Activated CD8-positive, alpha-beta memory T cell treated with anti-CD3 and anti-CD28 coated beads for 36 hours (primary cell): ENCODE data around the gene CHAD. TPM values are rescaled to one million over a fixed set of nuclear protein-coding genes. Genes with fewer than 3 reads are reported as not detected.

Source experiments
- CTCF ChIA-PET: fragments of 350-600 bp; sonication (Branson Sonifier 250); formaldehyde crosslinking; loops from one replicate; lab custom pipeline; 2021; ENCODE audit warnings: antibody characterized with exemption; lab: Charles Lee
- POLR2A ChIA-PET: fragments of 350-600 bp; sonication (Branson Sonifier 250); formaldehyde crosslinking; loops from one replicate; lab custom pipeline; 2021; ENCODE audit warnings: antibody characterized with exemption; lab: Charles Lee
- total RNA-seq, 2 experiments: library from RNA; stranded (reverse); gene quantifications; one replicate each; pipeline ENCODE4 v1.2.3, GENCODE V29; 2021

Gene CHAD
- total RNA-seq, 2 experiments from 2014 or later, result not detected

- CTCF ChIA-PET, result no interaction called here
- POLR2A ChIA-PET, result no interaction called here
Measured at GRCh38 chr17:50499270-50499669, 30.6 kb upstream of the CHAD start.

GRCh38 chr17:50498021-50498874, 29.6 kb upstream of the CHAD start:
- POLR2A ChIA-PET, result no interaction called here

GRCh38 chr17:50495918-50496317, 27.2 kb upstream of the CHAD start:
- CTCF ChIA-PET, result no interaction called here
- POLR2A ChIA-PET, result no interaction called here

More at GRCh38 chr17:50498021-50498874, 29.6 kb upstream of the CHAD start:
- CTCF ChIA-PET, result no interaction called here

GRCh38 chr17:50495217-50495823, 26.6 kb upstream of the CHAD start:
- ChIA-PET POLR2A (no interaction called here), CTCF (no interaction called here)

GRCh38 chr17:50493744-50494143, 25.1 kb upstream of the CHAD start:
- POLR2A ChIA-PET, result interaction anchor here (0.6 kb wide), 1 partner anchor 366 kb away, joined by 3 read pairs; no protein-coding TSS in a partner anchor
- CTCF ChIA-PET, result interaction anchor here (1.4 to 1.7 kb wide), 4 partner anchors 10 to 14 kb away, joined by 3 read pairs; no protein-coding TSS in a partner anchor

- ChIA-PET POLR2A (no interaction called here), CTCF (interaction anchor here (1.6 kb wide), 1 partner anchor 12 kb away, joined by 3 read pairs; no protein-coding TSS in a partner anchor)
Measured at GRCh38 chr17:50492214-50492613, 23.5 kb upstream of the CHAD start.

GRCh38 chr17:50491505-50491904, 22.8 kb upstream of the CHAD start:
- POLR2A ChIA-PET, result no interaction called here
- CTCF ChIA-PET, result no interaction called here

GRCh38 chr17:50488880-50489279, 20.2 kb upstream of the CHAD start:
- ChIA-PET POLR2A (no interaction called here), CTCF (interaction anchor here (1.8 kb wide), 1 partner anchor 12 kb away, joined by 5 read pairs; no protein-coding TSS in a partner anchor)

- POLR2A ChIA-PET, result interaction anchor here (0.9 kb wide), 2 partner anchors 8 to 72 kb away, joined by 3 read pairs; no protein-coding TSS in a partner anchor
- CTCF ChIA-PET, result interaction anchor here (1.8 kb wide), 1 partner anchor 13 kb away, joined by 5 read pairs; no protein-coding TSS in a partner anchor
Measured at GRCh38 chr17:50487213-50488096, 18.8 kb upstream of the CHAD start.

- CTCF ChIA-PET, result interaction anchor here (0.6 to 1.2 kb wide), 2 partner anchors 9 to 31 kb away, joined by 3 to 7 read pairs; no protein-coding TSS in a partner anchor
- POLR2A ChIA-PET, result interaction anchor here (0.7 kb wide), 1 partner anchor 57 kb away, joined by 3 read pairs; no protein-coding TSS in a partner anchor
Measured at GRCh38 chr17:50484386-50485155, 15.9 kb upstream of the CHAD start.

GRCh38 chr17:50483266-50483665, 14.6 kb upstream of the CHAD start:
- ChIA-PET POLR2A (no interaction called here), CTCF (interaction anchor here (0.6 to 2.0 kb wide), 9 partner anchors 10 to 121 kb away, joined by 3 to 14 read pairs (median 3); no protein-coding TSS in a partner anchor)

- ChIA-PET POLR2A (no interaction called here), CTCF (interaction anchor here (0.9 to 2.0 kb wide), 9 partner anchors 19 to 144 kb away, joined by 3 to 14 read pairs (median 5); partner anchors contain the start of gene LRRC59)
Measured at GRCh38 chr17:50482516-50482915, 13.8 kb upstream of the CHAD start.

GRCh38 chr17:50482110-50482509, 13.4 kb upstream of the CHAD start:
- CTCF ChIA-PET, result interaction anchor here (0.7 to 2.0 kb wide), 7 partner anchors 12 to 146 kb away, joined by 3 to 14 read pairs (median 5); partner anchors contain the start of gene LRRC59
- POLR2A ChIA-PET, result no interaction called here

- ChIA-PET POLR2A (no interaction called here), CTCF (interaction anchor here (0.7 to 2.0 kb wide), 6 partner anchors 12 to 147 kb away, joined by 3 to 14 read pairs (median 4); partner anchors contain the start of gene LRRC59)
Measured at GRCh38 chr17:50481648-50482047, 13.0 kb upstream of the CHAD start.

GRCh38 chr17:50480854-50481490, 12.3 kb upstream of the CHAD start:
- ChIA-PET CTCF (interaction anchor here (0.7 to 0.9 kb wide), 2 partner anchors 13 to 147 kb away, joined by 3 read pairs; no protein-coding TSS in a partner anchor), POLR2A (no interaction called here)

GRCh38 chr17:50480142-50480764, 11.6 kb upstream of the CHAD start:
- ChIA-PET CTCF (interaction anchor here (0.9 to 1.6 kb wide), 4 partner anchors 12 to 66 kb away, joined by 3 to 4 read pairs (median 3); partner anchors contain the start of gene SPATA20), POLR2A (interaction anchor here (1.0 kb wide), 1 partner anchor 7 kb away, joined by 3 read pairs; no protein-coding TSS in a partner anchor)
